Measurements from ENCODE around the gene MLLT10. TPM values are rescaled to one million over a fixed set of nuclear protein-coding genes. Genes with fewer than 3 reads are reported as not detected.

The MLLT10 gene
- total RNA-seq, 1 donor from 2014 or later, result 50.6 TPM

GRCh38 chr10:21650353-21650752, 116.3 kb downstream of the MLLT10 start:
- H3K4me3 Mint-ChIP-seq (ENCODE audit: unreplicated experiment), result no peak overlapping the region
- no peak for TF ChIP-seq CTCF (IDR thresholded peaks at IDR 0.05; ENCODE audit: unreplicated experiment)

GRCh38 chr10:21655236-21655635, 121.2 kb downstream of the MLLT10 start:
- no peak for TF ChIP-seq CTCF (IDR thresholded peaks at IDR 0.05; ENCODE audit: unreplicated experiment)
- no peaks in the 10 kb centered on the region for H3K36me3 Mint-ChIP-seq (ENCODE audit: low read depth, unreplicated experiment)
- no peaks in the 10 kb centered on the region for H3K9me3 Mint-ChIP-seq (ENCODE audit: unreplicated experiment)
- DNase-seq (ENCODE audit: low spot score), result no peak
- no peaks in the 10 kb centered on the region for H3K27me3 Mint-ChIP-seq (ENCODE audit: unreplicated experiment)
- no peak overlapping the region for H3K4me3 Mint-ChIP-seq (ENCODE audit: unreplicated experiment)
- H3K4me1 Mint-ChIP-seq (ENCODE audit: unreplicated experiment), result no peaks in the 10 kb centered on the region
- H3K27ac Mint-ChIP-seq (ENCODE audit: unreplicated experiment), result no peak overlapping the region

More at GRCh38 chr10:21650353-21650752, 116.3 kb downstream of the MLLT10 start:
- Mint-ChIP-seq H3K27me3 (ENCODE audit: unreplicated experiment) (no peaks in the 10 kb centered on the region), H3K36me3 (ENCODE audit: low read depth, unreplicated experiment) (peaks cover 4% of the 10 kb centered on the region), H3K9me3 (ENCODE audit: unreplicated experiment) (no peaks in the 10 kb centered on the region), H3K27ac (ENCODE audit: unreplicated experiment) (no peak overlapping the region), H3K4me1 (ENCODE audit: unreplicated experiment) (no peaks in the 10 kb centered on the region)
- no peak for DNase-seq (ENCODE audit: low spot score)

- Mint-ChIP-seq H3K4me3 (ENCODE audit: unreplicated experiment) (no peak overlapping the region), H3K36me3 (ENCODE audit: low read depth, unreplicated experiment) (no peaks in the 10 kb centered on the region), H3K27ac (ENCODE audit: unreplicated experiment) (no peak overlapping the region), H3K9me3 (ENCODE audit: unreplicated experiment) (no peaks in the 10 kb centered on the region), H3K27me3 (ENCODE audit: unreplicated experiment) (no peaks in the 10 kb centered on the region), H3K4me1 (ENCODE audit: unreplicated experiment) (no peaks in the 10 kb centered on the region)
- no peak for TF ChIP-seq CTCF (IDR thresholded peaks at IDR 0.05; ENCODE audit: unreplicated experiment)
- DNase-seq (ENCODE audit: low spot score), result no peak
Measured at GRCh38 chr10:21655687-21656086, 121.7 kb downstream of the MLLT10 start.

- no peak for TF ChIP-seq CTCF (IDR thresholded peaks at IDR 0.05; ENCODE audit: unreplicated experiment)
- Mint-ChIP-seq H3K4me3 (ENCODE audit: unreplicated experiment) (no peak overlapping the region), H3K27ac (ENCODE audit: unreplicated experiment) (no peak overlapping the region), H3K4me1 (ENCODE audit: unreplicated experiment) (peaks cover 12% of the 10 kb centered on the region), H3K27me3 (ENCODE audit: unreplicated experiment) (peaks cover 1% of the 10 kb centered on the region), H3K9me3 (ENCODE audit: unreplicated experiment) (no peaks in the 10 kb centered on the region), H3K36me3 (ENCODE audit: low read depth, unreplicated experiment) (no peaks in the 10 kb centered on the region)
- no peak for DNase-seq (ENCODE audit: low spot score)
Measured at GRCh38 chr10:21661087-21661486, 127.1 kb downstream of the MLLT10 start.

GRCh38 chr10:21661935-21662334, 127.9 kb downstream of the MLLT10 start:
- H3K4me3 Mint-ChIP-seq (ENCODE audit: unreplicated experiment), result no peak overlapping the region
- peaks cover 16% of the 10 kb centered on the region for H3K4me1 Mint-ChIP-seq (ENCODE audit: unreplicated experiment)
- no peak for DNase-seq (ENCODE audit: low spot score)
- no peak overlapping the region for H3K27ac Mint-ChIP-seq (ENCODE audit: unreplicated experiment)
- H3K27me3 Mint-ChIP-seq (ENCODE audit: unreplicated experiment), result peaks cover 1% of the 10 kb centered on the region
- H3K9me3 Mint-ChIP-seq (ENCODE audit: unreplicated experiment), result no peaks in the 10 kb centered on the region
- H3K36me3 Mint-ChIP-seq (ENCODE audit: low read depth, unreplicated experiment), result no peaks in the 10 kb centered on the region
- TF ChIP-seq CTCF (IDR thresholded peaks at IDR 0.05; ENCODE audit: unreplicated experiment), result no peak
